GM18519 (cell line): Measurements from ENCODE around the gene OSBPL8.

ENCODE experiments used
- ATAC-seq: cut with Tn5 transposase; IDR thresholded peaks from one replicate; pipeline ENCODE4 v1.9.1; 2021; ENCODE audit warnings: mild to moderate bottlenecking, moderate library complexity; ENCODE audit not compliant: unreplicated experiment, low FRiP score

Gene OSBPL8

DNA sequence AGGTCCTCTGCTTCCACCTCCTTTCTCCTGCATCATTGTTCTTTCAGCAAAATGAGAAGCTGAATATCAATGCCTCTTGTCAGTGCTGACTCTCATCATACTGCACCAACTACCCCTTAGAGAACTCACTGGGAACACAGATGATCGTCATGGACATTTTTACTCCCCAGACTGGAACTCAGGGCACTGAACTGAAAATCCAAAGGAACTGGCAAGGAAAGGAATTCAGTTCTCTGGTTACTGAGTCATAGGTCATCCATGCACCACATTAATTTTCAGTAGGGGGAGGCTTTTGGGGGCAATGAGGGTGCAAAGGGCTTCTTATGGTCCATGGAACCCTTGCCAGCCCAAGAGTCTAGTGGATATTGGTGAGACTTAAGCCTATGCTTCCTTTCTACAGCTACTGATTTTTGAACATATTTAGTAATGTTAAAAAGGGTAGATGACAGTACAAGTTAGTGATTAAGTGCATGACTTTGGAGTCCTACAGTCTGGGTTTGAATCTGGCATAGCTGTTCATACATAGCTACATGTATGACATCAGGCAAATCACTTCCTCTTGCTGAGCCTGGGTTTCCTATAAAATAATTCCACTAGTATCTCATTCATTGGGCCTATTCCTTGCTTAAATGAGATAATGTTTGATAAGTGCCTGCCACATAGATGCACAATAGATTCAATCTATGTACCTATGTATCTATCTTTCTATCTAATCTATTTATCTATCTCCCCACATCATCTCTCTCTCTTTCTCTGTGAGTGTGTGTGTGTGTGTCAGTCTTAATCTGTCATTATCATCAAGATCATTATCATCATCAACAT is 240.6 kb downstream of the OSBPL8 start:
- ATAC-seq = no peak

DNA sequence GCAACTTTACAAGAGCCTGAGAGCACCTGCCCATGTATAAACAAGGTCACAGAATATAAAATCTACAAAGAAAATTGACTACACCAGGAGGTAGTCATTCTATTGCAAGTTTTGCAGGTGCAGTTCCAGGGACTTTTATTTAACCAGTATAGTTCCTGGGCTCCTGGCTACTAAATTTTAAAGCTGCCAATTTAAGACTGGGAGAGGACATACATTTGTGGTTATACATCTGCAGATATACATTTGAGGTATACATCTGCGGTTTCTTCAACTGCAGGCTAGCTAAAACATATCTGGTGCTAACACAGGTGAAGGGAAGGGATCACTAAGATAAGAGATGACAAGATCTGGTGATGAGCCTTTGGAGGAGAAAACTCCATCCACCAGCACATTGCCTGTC is 241.6 kb downstream of the OSBPL8 start:
- ATAC-seq = no peak

DNA sequence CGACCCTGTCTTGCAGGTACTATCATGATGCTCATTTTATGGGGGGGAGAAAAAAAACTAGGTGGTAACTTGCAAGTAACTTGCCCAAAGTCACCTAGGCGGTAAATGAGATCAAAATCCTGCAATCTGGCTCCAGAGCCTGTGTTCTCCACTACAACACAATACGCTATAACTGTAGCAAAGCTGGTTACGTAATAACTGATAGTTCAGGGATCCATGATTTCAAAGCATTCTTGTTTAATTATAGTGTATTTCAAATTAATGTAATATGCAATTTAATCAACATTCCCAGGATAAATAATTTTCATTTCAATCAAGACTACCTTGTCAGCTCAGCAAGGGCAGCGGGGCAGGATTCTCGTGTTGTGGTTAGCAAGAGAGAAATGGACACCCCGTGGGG is 243.1 kb downstream of the OSBPL8 start:
- no peak for ATAC-seq

DNA sequence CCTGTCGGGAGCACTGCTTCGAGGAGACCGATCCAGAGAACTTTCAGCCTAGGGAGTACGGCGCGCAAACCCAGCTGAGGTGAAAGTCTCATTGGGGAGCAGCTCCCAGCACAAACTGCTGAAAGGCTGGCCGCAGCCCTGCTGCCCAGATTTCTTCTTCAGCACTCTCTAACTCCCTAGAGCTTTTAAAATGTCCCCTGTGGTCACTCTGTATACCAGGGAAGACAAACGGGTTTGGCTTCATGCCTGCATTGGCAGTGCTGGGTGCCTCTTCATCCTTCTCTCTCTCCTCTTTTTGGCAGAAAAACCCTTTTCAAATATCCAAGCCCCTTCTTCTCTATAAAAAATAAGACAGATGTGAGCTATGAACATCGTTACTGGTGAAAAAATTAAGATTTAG is 246.3 kb downstream of the OSBPL8 start:
- no peak for ATAC-seq

DNA sequence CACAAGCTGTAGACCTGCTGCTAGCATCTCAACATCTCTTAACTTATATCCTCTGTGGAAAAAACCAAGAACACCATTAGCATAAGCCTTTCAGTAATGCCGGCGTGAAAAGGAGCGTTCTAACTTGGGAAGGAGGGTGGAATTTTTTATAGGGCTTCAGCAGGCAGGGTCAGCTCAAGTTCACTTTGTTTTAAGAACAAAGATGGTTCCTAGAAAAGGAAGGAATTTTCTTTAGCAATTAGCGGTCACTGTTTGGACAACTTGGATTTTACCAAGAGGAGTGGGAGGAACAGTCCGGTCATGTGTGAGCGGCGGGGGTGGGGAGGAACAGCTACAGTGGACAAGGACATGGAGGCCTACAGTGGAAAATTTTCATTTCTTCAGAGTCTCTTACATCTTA is 247.3 kb downstream of the OSBPL8 start:
- no peak for ATAC-seq

DNA sequence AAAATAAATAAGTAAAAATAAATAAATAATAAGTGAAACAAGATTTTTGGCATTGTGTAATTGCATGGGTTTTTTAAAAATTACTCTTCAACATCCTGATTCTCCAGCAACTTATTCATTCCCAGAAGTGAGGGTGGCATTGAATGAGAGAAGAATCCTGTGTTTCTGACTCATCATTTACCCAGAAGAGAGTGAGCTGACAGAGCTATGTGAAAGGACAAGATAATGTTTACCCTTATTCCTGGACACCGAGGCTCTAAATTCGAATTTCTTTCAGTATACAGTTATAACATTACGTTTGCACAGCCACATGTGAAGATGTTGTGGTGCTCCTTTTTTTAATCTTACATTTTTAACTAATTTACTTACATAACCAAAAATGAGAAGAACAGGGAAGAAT is 247.8 kb downstream of the OSBPL8 start:
- no peak for ATAC-seq

DNA sequence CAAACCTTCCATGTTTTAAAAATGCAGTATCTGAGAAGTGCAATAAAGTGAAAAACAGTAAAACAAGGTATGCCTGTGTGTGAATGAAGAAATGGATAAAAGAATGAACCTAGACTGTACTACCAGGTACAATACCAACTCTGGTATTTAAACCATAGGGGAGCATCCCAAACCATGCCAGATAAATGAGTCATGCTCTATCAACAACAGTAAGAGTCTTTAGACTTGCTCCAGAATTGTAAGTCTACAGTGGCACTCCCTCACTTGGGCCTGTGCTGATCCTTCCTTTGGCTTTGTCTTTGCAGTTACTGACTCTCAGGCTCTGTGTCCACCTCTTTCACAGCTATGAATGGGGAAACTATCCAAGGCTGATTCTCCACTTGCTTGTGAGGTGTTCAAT is 249.5 kb downstream of the OSBPL8 start:
- no peak for ATAC-seq

DNA sequence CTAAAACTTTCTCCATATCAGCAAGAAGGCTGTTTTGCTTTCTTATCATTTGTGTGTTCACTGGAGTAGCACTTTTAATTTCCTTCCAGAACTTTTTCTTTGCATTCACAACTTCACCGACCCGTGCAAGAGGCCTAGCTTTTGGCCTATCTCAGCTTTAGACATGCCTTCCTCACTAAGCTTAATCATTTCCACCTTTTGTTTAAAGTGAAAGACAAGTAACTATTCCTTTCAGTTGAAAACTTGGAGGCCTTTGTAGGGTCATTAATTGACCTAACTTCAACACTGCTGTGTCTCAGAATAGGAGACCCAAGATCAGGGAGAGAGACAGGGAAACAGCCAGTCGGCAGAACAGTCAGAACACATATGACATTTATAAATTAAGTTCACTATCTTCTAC is 250.7 kb downstream of the OSBPL8 start:
- no peak for ATAC-seq

DNA sequence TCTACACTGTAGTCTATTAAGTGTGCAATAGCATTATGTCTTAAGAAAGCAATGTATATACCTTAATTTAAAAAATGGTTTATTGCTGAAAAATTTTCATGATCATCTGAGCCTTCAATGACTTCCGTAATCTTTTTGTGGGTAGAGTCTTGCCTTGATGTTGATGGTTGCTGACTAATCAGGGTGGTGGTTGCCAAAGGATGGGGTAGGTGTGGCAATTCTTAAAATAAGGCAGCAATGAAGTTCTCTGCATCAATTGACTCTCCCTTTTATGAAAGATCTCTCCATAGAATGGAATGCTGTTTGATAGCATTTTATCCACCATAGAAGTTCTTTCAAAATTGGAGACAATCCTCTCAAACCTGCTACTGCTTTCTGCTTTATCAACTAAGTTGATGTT is 252.5 kb downstream of the OSBPL8 start:
- ATAC-seq = no peak

DNA sequence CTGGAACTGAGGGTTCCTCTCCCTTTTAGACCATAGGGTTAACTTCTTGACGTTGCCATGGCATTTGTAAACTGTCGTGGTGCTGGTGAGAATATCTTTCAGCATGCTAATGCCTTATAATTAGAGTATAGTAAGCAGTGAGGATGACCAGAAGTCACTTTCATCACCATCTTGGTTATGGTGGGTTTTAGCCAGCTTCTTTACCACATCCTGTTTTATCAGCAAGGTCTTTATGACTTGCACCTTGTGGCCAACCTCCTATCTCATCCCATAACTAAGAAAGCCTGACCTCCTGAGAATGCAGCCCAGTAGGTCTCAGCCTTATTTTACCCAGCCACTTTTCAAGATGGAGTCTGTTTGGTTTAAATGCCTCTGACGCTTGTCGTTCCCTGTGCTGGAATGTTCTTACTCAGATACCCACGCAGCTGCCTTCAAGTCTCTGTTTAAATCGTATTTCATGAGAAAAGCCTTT is 255.5 kb downstream of the OSBPL8 start:
- no peak for ATAC-seq

DNA sequence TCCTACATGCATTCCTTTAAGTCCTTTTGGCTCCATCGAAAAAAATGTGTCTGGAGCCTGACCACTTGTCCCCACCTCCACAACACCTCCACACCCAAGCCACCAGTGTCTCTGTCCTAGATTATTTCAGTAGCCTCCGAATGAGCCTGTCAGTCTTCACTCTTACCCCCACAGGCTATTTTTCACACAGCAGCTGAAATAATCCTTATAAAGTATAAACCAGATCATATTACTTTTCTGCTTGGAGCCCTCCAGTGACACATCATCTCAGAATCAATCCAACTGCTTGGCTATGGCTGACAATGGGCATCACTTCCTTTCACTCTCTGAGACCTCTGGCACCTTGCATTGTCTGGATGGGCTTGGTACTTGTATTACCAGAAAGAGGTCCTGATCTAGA is 256.2 kb downstream of the OSBPL8 start:
- no peak for ATAC-seq
